NK-92 treated with Interleukin-12 subunit alpha and Interleukin-12 subunit beta, amount 100 ng/mL, for 24 hours (cell line): ENCODE data around the gene EEF2.
A peak's percentile ranks its signal among the peaks of the same experiment; 100 is the strongest.

ENCODE experiments used
- DNase-seq: peaks from one replicate; lab custom pipeline; 2025; lab: John Stamatoyannopoulos, UW

The EEF2 gene

GRCh38 chr19:3984584-3984907, 717 bp downstream of the EEF2 start:
- no peak for DNase-seq

- no peak for DNase-seq
Measured at GRCh38 chr19:3983936-3984583, 1.2 kb downstream of the EEF2 start.

GRCh38 chr19:3983542-3983914, 1.7 kb downstream of the EEF2 start:
- no peak for DNase-seq

- DNase-seq: no peak
Measured at GRCh38 chr19:3982701-3983541, 2.3 kb downstream of the EEF2 start.

- no peak for DNase-seq
Measured at GRCh38 chr19:3981736-3982681, 3.3 kb downstream of the EEF2 start.

GRCh38 chr19:3981373-3981735, 3.9 kb downstream of the EEF2 start:
- no peak for DNase-seq

GRCh38 chr19:3980353-3981251, 4.7 kb downstream of the EEF2 start:
- DNase-seq: no peak

- no peak for DNase-seq
Measured at GRCh38 chr19:3979674-3980352, 5.5 kb downstream of the EEF2 start.

- no peak for DNase-seq
Measured at GRCh38 chr19:3979289-3979673, 6.0 kb downstream of the EEF2 start.

GRCh38 chr19:3978145-3978544, 7.1 kb downstream of the EEF2 start:
- no peak for DNase-seq

GRCh38 chr19:3977242-3978143, 7.8 kb downstream of the EEF2 start:
- DNase-seq: no peak

- DNase-seq: no peak
Measured at GRCh38 chr19:3976495-3977241, 8.6 kb downstream of the EEF2 start.

- DNase-seq: no peak
Measured at GRCh38 chr19:3975637-3976087, 9.6 kb downstream of the EEF2 start.

GRCh38 chr19:3975144-3975543, 10.1 kb downstream of the EEF2 start:
- DNase-seq: no peak

GRCh38 chr19:3970808-3971598, 14.3 kb downstream of the EEF2 start, which contains the start of gene DAPK3:
DAPK3 (minus strand) TSS chr19:3971099; CDS start chr19:3969735, 1,364 bp downstream.
- DNase-seq: peak; percentile 95

GRCh38 chr19:3970313-3970807, 14.9 kb downstream of the EEF2 start:
- no peak for DNase-seq

GRCh38 chr19:3969435-3970312, 15.6 kb downstream of the EEF2 start:
- DNase-seq: no peak
